LNCAP (cell line): Measurements from ENCODE around the gene TWIST2.

Experiments
- TF ChIP-seq, protein P1 (sequence below): fragments of 450-650 bp; IDR thresholded peaks from 2 replicates; pipeline ENCODE4 v1.5.1; 2017; ENCODE audit warnings: mild to moderate bottlenecking

TWIST2 gene

DNA sequence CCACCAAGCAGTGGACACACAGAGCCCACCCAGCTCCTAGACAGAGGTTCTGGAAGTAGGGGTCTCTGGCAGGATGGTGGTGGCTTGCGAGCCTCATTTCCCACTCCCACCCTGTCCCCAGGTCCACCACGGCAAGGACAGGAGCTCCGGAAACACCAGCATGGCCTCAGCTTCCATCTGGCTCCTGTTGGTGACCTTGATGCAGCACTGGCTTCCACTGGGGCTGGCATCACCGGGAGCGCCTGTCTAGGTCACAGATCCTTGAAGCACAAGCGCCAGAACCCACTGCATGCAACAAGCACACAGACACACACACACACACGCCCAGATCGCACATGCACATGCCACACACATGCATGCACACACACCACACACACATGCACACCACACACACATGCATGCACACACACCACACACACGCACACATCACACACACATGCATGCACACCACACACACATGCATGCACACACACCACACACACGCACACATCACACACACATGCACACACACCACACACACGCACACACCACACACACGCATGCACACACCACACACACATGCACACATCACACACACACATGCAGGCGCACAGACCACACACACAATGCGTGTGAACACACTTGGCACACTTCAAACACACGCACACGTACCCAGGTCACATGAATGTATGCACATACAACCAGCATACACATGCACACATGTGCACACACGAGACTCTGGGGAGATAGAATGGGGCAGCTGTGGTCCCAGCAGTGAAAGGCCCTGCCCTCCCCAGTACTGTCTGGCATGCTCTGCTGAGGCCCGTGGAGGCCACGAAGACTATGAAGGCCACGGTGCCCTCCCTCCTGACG lies 63.7 kb downstream of the TWIST2 start:
- TF ChIP-seq, protein P1, sequence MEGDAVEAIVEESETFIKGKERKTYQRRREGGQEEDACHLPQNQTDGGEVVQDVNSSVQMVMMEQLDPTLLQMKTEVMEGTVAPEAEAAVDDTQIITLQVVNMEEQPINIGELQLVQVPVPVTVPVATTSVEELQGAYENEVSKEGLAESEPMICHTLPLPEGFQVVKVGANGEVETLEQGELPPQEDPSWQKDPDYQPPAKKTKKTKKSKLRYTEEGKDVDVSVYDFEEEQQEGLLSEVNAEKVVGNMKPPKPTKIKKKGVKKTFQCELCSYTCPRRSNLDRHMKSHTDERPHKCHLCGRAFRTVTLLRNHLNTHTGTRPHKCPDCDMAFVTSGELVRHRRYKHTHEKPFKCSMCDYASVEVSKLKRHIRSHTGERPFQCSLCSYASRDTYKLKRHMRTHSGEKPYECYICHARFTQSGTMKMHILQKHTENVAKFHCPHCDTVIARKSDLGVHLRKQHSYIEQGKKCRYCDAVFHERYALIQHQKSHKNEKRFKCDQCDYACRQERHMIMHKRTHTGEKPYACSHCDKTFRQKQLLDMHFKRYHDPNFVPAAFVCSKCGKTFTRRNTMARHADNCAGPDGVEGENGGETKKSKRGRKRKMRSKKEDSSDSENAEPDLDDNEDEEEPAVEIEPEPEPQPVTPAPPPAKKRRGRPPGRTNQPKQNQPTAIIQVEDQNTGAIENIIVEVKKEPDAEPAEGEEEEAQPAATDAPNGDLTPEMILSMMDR, result no peak

DNA sequence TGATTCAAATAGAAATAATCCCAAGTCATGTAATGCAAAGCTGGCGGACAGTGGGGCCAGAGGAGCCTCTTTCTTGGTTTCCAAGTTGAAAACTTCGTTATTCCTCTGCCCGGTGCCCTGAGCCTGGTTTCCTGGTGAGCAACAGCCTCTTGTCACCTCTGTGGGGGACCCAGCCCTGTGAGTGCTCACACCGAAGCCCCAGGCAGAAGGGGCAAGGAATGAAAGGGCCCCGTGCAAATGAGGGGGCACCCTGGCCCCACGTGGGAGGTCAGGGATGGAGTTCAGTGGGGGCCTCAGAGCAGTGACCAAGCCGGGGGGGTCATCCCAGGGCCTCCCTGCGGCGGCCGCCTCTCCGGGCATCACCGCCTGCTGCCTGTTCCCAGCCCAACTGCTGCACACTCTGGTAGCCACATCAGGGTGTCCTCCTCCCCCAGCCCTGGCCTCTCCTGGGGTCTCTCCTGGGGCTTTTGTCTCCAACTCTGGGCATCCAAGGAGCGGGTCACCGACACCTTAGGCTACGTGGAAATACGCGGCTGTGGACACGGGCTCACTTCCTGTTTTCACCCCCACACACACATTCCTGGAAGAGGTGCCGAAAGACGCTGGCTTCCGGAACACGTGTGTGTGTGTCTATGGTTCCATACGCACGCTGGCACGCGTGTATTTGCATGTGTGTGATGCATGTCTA lies 64.5 kb downstream of the TWIST2 start:
- TF ChIP-seq, protein P1, result no peak

DNA sequence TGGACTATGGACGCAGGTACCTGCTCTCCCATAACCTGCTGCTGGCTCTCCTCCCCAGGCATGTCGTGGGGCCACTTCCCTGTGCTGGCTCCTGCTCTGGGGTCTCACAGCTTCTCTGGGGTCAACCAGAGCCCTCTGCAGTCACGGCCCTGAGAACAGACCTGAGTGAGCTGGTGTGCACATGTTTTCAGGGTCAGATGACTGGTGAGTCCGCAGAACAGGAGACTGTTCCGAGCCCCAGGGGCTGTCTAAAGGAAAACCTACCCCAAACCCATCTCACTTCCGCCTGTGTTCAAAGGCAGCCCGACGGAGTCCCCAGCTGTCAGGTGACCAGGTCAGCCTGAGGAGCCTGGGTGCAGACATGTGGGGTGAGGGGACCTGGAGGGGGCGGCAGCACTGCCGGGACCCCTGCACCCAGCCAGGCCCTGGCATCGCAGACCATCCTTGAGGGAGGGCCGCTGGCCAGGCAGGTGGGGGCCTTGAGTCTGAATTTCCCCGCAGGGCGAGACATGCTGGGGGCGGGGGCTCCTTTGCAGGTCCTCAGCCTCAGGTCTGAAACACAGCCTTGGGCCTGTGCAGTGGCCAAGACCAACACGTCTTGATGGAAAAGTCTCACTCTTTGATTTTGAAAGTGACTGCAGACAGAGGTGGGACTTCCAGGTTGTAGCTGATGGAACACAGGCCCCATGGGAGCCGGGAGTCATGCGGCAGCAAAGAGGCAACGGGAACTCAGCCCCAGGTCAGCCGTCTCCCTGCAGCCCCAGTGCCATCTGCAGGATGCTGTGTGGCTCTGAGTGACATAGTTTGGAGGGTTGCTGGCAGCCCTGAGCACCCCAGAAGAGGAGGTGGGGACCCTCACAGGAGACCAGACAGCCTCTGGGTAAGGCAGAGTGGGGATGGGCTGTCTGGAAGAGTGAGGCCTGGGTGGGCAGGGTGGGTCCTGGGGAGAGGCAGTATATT lies 65.3 kb downstream of the TWIST2 start:
- TF ChIP-seq, protein P1, result no peak

DNA sequence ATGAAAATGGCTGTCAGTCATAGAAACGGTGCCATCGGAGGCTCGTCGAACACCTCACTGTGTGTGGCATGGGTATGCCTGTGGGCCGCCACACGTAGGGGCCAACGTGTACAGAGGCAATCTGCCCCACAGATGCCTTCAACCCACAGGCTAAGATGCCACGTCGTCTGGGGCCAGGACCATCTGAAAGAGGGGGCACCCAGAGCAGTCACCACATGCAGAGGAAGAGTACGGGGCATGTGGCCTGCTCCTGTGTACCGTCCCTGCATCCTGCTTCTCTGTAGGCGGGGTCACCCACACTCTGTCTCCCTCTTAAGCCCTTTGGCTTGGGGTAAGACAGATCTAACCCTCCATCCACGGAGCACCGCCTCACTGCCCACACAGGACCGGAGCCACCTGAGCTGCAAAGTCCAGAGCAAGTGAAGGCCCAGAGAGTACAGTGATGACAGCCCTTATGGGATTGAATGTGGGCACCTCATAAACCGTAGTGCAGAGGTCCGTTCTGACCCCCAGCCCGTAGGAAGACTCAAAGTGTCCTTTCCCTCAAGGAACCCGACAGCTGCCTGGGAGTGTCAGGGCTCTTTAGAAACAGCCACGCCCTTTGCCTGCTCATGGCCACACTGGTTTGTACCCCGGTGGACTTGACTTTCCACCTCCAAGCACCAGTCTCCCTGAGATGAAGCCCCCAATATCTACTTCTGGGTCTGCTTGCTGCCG lies 66.2 kb downstream of the TWIST2 start:
- TF ChIP-seq, protein P1, result no peak

DNA sequence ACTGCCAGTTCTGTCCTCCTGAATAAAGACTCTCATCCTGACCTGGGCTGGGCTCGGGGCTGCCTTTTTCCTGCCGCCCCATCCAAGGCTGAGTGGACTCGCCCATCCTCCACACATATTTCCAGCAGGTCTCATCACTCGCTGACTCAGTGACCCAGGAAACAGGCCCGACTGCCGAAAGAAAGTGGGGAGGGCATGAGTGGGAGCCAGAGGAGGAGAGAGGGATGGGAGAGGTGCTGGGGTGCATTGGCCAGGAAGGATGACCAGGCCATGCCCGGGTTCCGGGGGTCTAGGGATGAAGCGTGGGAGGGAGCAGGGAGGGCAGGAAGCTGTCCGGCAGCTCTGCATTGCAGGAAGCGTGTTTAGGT lies 66.7 kb downstream of the TWIST2 start:
- TF ChIP-seq, protein P1, result no peak

DNA sequence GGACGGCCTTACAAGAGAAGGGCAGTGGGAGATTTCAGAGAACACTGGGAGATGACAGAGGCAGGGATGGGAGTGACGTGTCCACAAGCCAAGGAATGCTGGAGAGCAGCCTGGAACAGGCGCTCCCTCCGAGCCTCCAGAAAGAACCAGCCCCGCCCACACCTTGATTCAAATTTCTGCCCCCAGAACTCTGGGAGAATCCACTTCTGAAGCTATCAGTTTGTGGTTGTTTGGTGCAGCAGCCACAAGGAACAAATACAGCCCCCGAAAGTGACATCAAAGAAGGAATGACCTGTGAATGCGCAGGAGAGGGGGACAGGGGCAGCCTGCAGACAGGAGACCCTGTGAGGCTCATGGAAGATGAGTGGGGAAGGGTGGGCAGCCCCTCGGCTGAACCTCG lies 67.3 kb downstream of the TWIST2 start:
- TF ChIP-seq, protein P1, result no peak

DNA sequence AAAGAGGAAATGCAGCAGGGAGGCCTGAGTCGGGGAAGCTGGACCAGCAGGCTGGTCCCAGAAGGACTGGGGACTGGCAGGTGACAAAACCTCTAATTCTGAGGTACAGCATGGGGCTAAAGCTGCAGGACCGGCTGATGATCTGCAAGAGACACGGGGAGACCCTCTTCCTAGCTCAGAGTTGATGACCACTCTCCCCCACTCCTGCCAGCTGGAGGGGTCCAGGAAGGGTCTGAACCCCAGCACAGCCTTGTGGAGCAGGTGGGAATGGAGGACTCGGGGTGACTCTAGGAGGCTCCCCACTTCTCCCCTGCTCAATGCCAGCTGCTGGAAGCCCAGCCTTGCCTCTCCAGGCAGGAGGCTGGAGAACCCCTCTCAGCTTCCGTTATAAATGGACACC lies 67.7 kb downstream of the TWIST2 start:
- TF ChIP-seq, protein P1, result no peak
